Measurements from ENCODE around the gene TXNDC5. TPM values are rescaled to one million over a fixed set of nuclear protein-coding genes. Genes with fewer than 3 reads are reported as not detected.

Gene TXNDC5
- total RNA-seq, 2 donors from 2014 or later = 18.0 to 42.5 TPM

DNA sequence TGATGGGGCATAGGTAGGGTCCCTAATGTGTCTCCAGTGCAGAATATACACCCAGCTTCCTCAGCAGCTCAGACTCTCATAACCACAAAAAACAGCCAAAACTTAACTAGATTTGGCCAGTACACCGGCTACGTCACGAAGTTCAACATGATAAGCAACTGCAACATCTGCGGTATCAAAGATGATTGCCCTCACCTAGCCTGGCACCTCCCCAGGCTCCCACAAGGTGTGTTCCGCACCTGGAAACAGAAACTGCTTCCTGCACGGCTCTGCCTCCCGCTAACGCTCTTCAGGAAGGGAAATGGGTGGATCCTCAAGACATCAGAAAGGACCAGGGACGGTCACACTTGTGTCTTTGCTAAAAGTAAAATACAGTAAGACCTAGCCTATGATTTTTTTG lies 9.5 kb downstream of the TXNDC5 start:
- no peak overlapping the region for H3K4me3 ChIP-seq (ENCODE audit: low read length)
- Mint-ChIP-seq H3K27me3 (ENCODE audit: insufficient read depth) (peaks cover 95% of the 10 kb centered on the region), H3K4me1 (no peaks in the 10 kb centered on the region), H3K4me3 (no peak overlapping the region), H3K27ac (no peak overlapping the region), H3K9me3 (no peaks in the 10 kb centered on the region), H3K36me3 (ENCODE audit: low read depth) (peaks cover 66% of the 10 kb centered on the region)
- no peaks in the 10 kb centered on the region for H3K9me3 ChIP-seq (ENCODE audit: control insufficient read depth, low read length)
- no peaks in the 10 kb centered on the region for H3K4me1 ChIP-seq (ENCODE audit: control insufficient read depth, insufficient read depth, low read length)
- H3K27me3 ChIP-seq (ENCODE audit: control insufficient read depth, insufficient read depth, low read length, poor library complexity, severe bottlenecking) = peaks cover 93% of the 10 kb centered on the region
- H3K9ac ChIP-seq (ENCODE audit: extremely low read depth, low read length, poor library complexity, severe bottlenecking) = no peak overlapping the region
- WGBS, 2 experiments (ENCODE audit: insufficient coverage in 1 of 2, insufficient read length in 1 of 2) = 95 to 100% methylated on average over 7 to 9 of the region's 9 CpGs
- DNase-seq = no peak
- peaks cover 66% of the 10 kb centered on the region for H3K36me3 ChIP-seq (ENCODE audit: control insufficient read depth, insufficient read depth, low read length)
- TF ChIP-seq, protein P1, sequence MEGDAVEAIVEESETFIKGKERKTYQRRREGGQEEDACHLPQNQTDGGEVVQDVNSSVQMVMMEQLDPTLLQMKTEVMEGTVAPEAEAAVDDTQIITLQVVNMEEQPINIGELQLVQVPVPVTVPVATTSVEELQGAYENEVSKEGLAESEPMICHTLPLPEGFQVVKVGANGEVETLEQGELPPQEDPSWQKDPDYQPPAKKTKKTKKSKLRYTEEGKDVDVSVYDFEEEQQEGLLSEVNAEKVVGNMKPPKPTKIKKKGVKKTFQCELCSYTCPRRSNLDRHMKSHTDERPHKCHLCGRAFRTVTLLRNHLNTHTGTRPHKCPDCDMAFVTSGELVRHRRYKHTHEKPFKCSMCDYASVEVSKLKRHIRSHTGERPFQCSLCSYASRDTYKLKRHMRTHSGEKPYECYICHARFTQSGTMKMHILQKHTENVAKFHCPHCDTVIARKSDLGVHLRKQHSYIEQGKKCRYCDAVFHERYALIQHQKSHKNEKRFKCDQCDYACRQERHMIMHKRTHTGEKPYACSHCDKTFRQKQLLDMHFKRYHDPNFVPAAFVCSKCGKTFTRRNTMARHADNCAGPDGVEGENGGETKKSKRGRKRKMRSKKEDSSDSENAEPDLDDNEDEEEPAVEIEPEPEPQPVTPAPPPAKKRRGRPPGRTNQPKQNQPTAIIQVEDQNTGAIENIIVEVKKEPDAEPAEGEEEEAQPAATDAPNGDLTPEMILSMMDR (conservative IDR thresholded peaks at IDR 0.05) = no peak
- no peak overlapping the region for H3K27ac ChIP-seq (ENCODE audit: low read depth, low read length)

DNA sequence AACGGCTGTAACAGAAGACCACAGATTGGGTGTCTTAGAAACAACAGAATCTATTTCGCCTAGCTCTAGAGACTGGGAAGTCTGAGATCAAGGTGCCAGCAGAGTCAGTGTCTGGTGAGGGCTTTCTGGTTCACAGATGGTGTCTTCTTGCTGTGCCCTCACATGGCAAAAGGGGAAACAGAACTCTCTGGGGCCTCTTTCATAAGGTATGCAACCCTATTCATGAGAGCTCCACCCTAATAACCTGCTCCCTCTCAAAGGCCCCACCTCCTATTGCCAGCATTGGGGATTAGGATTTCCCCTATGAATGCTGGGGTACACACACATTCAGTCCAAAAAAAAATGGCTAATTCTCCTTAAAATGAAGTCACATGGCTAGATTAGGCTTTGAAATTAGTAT lies 10.0 kb downstream of the TXNDC5 start:
- DNase-seq = no peak
- no peak overlapping the region for H3K4me3 ChIP-seq (ENCODE audit: low read length)
- H3K9me3 ChIP-seq (ENCODE audit: control insufficient read depth, low read length) = no peaks in the 10 kb centered on the region
- TF ChIP-seq, protein P1 (conservative IDR thresholded peaks at IDR 0.05) = no peak
- Mint-ChIP-seq H3K27ac (no peak overlapping the region), H3K36me3 (ENCODE audit: low read depth) (peaks cover 70% of the 10 kb centered on the region), H3K4me3 (no peak overlapping the region), H3K4me1 (no peaks in the 10 kb centered on the region), H3K27me3 (ENCODE audit: insufficient read depth) (peaks cover 95% of the 10 kb centered on the region), H3K9me3 (no peaks in the 10 kb centered on the region)
- peaks cover 93% of the 10 kb centered on the region for H3K27me3 ChIP-seq (ENCODE audit: control insufficient read depth, insufficient read depth, low read length, poor library complexity, severe bottlenecking)
- no peak overlapping the region for H3K9ac ChIP-seq (ENCODE audit: extremely low read depth, low read length, poor library complexity, severe bottlenecking)
- H3K36me3 ChIP-seq (ENCODE audit: control insufficient read depth, insufficient read depth, low read length) = peaks cover 70% of the 10 kb centered on the region
- no peaks in the 10 kb centered on the region for H3K4me1 ChIP-seq (ENCODE audit: control insufficient read depth, insufficient read depth, low read length)
- no peak overlapping the region for H3K27ac ChIP-seq (ENCODE audit: low read depth, low read length)
- 92 to 100% methylated on average over 2 of the region's 2 CpGs for WGBS, 2 experiments (ENCODE audit: insufficient coverage in 1 of 2, insufficient read length in 1 of 2)

DNA sequence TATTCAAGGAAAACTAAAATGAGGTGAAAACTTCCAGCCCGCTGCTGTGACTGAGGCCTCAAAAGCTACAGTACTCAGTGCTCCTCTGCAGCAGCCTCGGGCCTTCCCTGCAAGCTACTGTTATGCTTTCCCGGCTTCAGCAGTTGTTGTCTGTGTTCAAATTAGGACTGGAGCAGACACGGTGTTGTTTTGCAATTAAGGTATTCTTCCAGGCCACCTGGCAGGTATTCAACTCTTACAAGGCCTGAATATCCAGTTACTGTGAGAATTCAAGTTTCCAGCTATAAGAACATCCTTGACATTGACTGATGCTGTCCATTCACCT lies 10.7 kb downstream of the TXNDC5 start:
- TF ChIP-seq, protein P1 (conservative IDR thresholded peaks at IDR 0.05) = no peak
- Mint-ChIP-seq H3K27me3 (ENCODE audit: insufficient read depth) (peaks cover 95% of the 10 kb centered on the region), H3K27ac (no peak overlapping the region), H3K9me3 (no peaks in the 10 kb centered on the region), H3K4me3 (no peak overlapping the region), H3K4me1 (no peaks in the 10 kb centered on the region), H3K36me3 (ENCODE audit: low read depth) (peaks cover 74% of the 10 kb centered on the region)
- Histone ChIP-seq H3K27me3 (ENCODE audit: control insufficient read depth, insufficient read depth, low read length, poor library complexity, severe bottlenecking) (peaks cover 93% of the 10 kb centered on the region), H3K36me3 (ENCODE audit: control insufficient read depth, insufficient read depth, low read length) (peaks cover 76% of the 10 kb centered on the region), H3K4me3 (ENCODE audit: low read length) (no peak overlapping the region), H3K9ac (ENCODE audit: extremely low read depth, low read length, poor library complexity, severe bottlenecking) (no peak overlapping the region), H3K9me3 (ENCODE audit: control insufficient read depth, low read length) (no peaks in the 10 kb centered on the region), H3K4me1 (ENCODE audit: control insufficient read depth, insufficient read depth, low read length) (no peaks in the 10 kb centered on the region), H3K27ac (ENCODE audit: low read depth, low read length) (no peak overlapping the region)
- WGBS, 2 experiments (ENCODE audit: insufficient coverage in 1 of 2, insufficient read length in 1 of 2) = 83 to 85% methylated on average over 4 of the region's 4 CpGs
- no peak for DNase-seq
